CD4-positive, alpha-beta T cell treated with Interleukin-15 for 1 hour (primary cell): ENCODE measurements around the gene OR52A5.
"Not testable (repeated sequence)": the region's sequence is repeated elsewhere in the genome, so short reads cannot be mapped to it uniquely, and the experiment has no call there.

Source experiments
- DNase-seq: peaks from one replicate; pipeline ENCODE4 v3.0.0-alpha.2; 2020

Gene OR52A5

GRCh38 chr11:5137996-5138395 is at the start of gene OR52A5:
Gene OR52A5 (minus strand): TSS chr11:5138356. CDS start chr11:5132642, 5,714 bp downstream.
- DNase-seq = no peak

GRCh38 chr11:5178046-5178837 is 40.1 kb upstream of the OR52A5 start:
- no peak for DNase-seq

GRCh38 chr11:5174934-5175333 is 36.8 kb upstream of the OR52A5 start:
- no peak for DNase-seq

GRCh38 chr11:5171856-5172255 is 33.7 kb upstream of the OR52A5 start:
- no peak for DNase-seq

- not testable (repeated sequence) for DNase-seq
These were observed 27.7 kb upstream of the OR52A5 start for GRCh38 chr11:5165898-5166297.

GRCh38 chr11:5164807-5165206 is 26.7 kb upstream of the OR52A5 start:
- not testable (repeated sequence) for DNase-seq

GRCh38 chr11:5161045-5161444 is 22.9 kb upstream of the OR52A5 start:
- DNase-seq = not testable (repeated sequence)

GRCh38 chr11:5160217-5160616 is 22.1 kb upstream of the OR52A5 start:
- DNase-seq = not testable (repeated sequence)

GRCh38 chr11:5159806-5160205 is 21.6 kb upstream of the OR52A5 start:
- DNase-seq = no peak

GRCh38 chr11:5154657-5155056 is 16.5 kb upstream of the OR52A5 start, which contains the start of gene OR52A1:
Gene OR52A1 (minus strand): TSS chr11:5154757. CDS start chr11:5152369, 2,388 bp downstream.
- no peak for DNase-seq

GRCh38 chr11:5153574-5154431 is 15.6 kb upstream of the OR52A5 start:
- no peak for DNase-seq

- DNase-seq = no peak
These were observed 13.6 kb upstream of the OR52A5 start for GRCh38 chr11:5151713-5152153.

GRCh38 chr11:5144206-5144605 is 6.0 kb upstream of the OR52A5 start:
- not testable (repeated sequence) for DNase-seq

- no peak for DNase-seq
These were observed 1.1 kb downstream of the OR52A5 start for GRCh38 chr11:5137014-5137413.

GRCh38 chr11:5136261-5136660 is 1.9 kb downstream of the OR52A5 start:
- no peak for DNase-seq

GRCh38 chr11:5131584-5132335 is 6.4 kb downstream of the OR52A5 start:
- no peak for DNase-seq

- no peak for DNase-seq
These were observed 8.7 kb downstream of the OR52A5 start for GRCh38 chr11:5129457-5129877.

GRCh38 chr11:5124891-5125620 is 13.1 kb downstream of the OR52A5 start:
- DNase-seq = no peak

- peak; percentile 22 for DNase-seq
These were observed 14.2 kb downstream of the OR52A5 start for GRCh38 chr11:5123802-5124521.

- DNase-seq = no peak
These were observed 19.3 kb downstream of the OR52A5 start for GRCh38 chr11:5118893-5119292.

- no peak for DNase-seq
These were observed 20.6 kb downstream of the OR52A5 start for GRCh38 chr11:5117588-5117987.
